HepG2 (cell line): Measurements from ENCODE around the gene KRI1. TPM values are rescaled to one million over a fixed set of nuclear protein-coding genes. Genes with fewer than 3 reads are reported as not detected.
A peak's percentile ranks its signal among the peaks of the same experiment; 100 is the strongest.

Source experiments
- EEA1 ChIP-seq: sonication (generic); formaldehyde crosslinking; IDR thresholded peaks from 2 replicates; pipeline ENCODE4 v1.5.1; 2020; ENCODE audit warnings: mild to moderate bottlenecking, missing genetic modification reagents, borderline replicate concordance
- HNRNPL ChIP-seq: fragments of 200-400 bp; formaldehyde crosslinking; IDR thresholded peaks from 2 replicates; pipeline ENCODE4 v1.6.1; 2017; ENCODE audit warnings: mild to moderate bottlenecking, low read depth, low read length
- HNRNPLL ChIP-seq: fragments of 200-400 bp; formaldehyde crosslinking; IDR thresholded peaks from 2 replicates; pipeline ENCODE4 v1.6.1; 2017; ENCODE audit warnings: mild to moderate bottlenecking, low read depth, low read length; ENCODE audit not compliant: poor library complexity, severe bottlenecking
- ZNF12 ChIP-seq: sonication (generic); formaldehyde crosslinking; IDR thresholded peaks from 2 replicates; pipeline ENCODE4 v1.5.0; 2020; ENCODE audit warnings: missing genetic modification reagents
- ZNF570 ChIP-seq: sonication (generic); formaldehyde crosslinking; IDR thresholded peaks from 2 replicates; pipeline ENCODE4 v1.4.0; 2020; ENCODE audit warnings: mild to moderate bottlenecking, missing genetic modification reagents, borderline replicate concordance
- polyA plus RNA-seq, 8 experiments: library from polyadenylated mRNA; depleted of rRNA in 3 of 8; stranded (reverse) in 7 of 8; unstranded in 1 of 8; fragments of >200 nt; fragmentation: Illumina TruSeq in 4 of 8; extraction: Trizol in 4 of 8; gene quantifications; 2 replicates each; pipeline versions ENCODE4 v1.2.1 to v1.2.3, GENCODE V29; 2011 to 2016; ENCODE audit warnings: low read depth in 4 of 8, missing spikeins in 1 of 8, mixed read lengths in 1 of 8; ENCODE audit not compliant: insufficient read depth in 1 of 8
- total RNA-seq, 5 experiments: library from RNA; depleted of rRNA; stranded (reverse); fragments of >200 nt; fragmentation: Illumina TruSeq; extraction: Trizol; gene quantifications; 2 replicates each; pipeline ENCODE4 v1.2.3, GENCODE V29; 2016; ENCODE audit warnings: low read depth in 1 of 5
- TF ChIP-seq, protein P1 (sequence below): sonication (generic); formaldehyde crosslinking; IDR thresholded peaks from 2 replicates; pipeline ENCODE4 v1.5.0; 2020; ENCODE audit warnings: mild to moderate bottlenecking, missing genetic modification reagents, borderline replicate concordance
- TF ChIP-seq, protein P2 (sequence below): sonication (generic); formaldehyde crosslinking; IDR thresholded peaks from 2 replicates; pipeline ENCODE4 v1.8.1; 2023; ENCODE audit warnings: mild to moderate bottlenecking, moderate library complexity, missing genetic modification reagents
- TF ChIP-seq, protein P3 (sequence below): sonication (generic); formaldehyde crosslinking; IDR thresholded peaks from 2 replicates; pipeline ENCODE4 v1.4.0; 2020; ENCODE audit warnings: missing genetic modification reagents, borderline replicate concordance
- TF ChIP-seq, protein P4 (sequence below), 2 experiments: sonication (generic) in 1 of 2; formaldehyde crosslinking in 1 of 2; IDR thresholded peaks; 2 replicates each; pipeline versions ENCODE4 v1.4.0 to v1.6.1; 2018 to 2020; ENCODE audit warnings: missing genetic modification reagents in 2 of 2, borderline replicate concordance in 1 of 2, low read depth in 1 of 2, mild to moderate bottlenecking in 1 of 2, missing biosample characterization in 1 of 2

KRI1 gene
- total and polyA plus RNA-seq, 2 of the 13 experiments (the other 11 are each of a cell fraction or from before 2014, with no cell fraction given) = 9.1 to 11.7 TPM

DNA sequence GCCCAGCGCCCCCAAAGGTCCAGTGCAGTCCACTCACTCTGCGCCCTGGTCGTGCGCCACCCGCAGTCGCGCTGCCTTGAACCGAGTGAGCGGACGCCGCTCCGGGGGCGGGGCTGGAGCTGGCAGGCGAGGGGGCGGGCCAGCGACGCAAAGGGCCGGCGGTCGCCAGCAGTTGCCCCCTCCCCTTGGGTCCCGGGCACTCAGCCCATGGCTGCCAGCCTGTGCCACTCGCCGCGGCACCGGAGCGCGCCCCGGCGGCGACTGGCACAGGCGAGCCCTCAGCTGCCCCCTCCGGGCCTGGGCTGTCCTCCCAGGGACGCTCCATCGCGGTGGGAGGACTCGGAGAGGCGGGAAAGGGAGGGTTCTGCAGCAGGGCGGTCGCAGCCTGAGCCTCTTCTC lies 48.5 kb downstream of the KRI1 start, which contains the start of gene S1PR5 (continued):
- TF ChIP-seq, protein P1, sequence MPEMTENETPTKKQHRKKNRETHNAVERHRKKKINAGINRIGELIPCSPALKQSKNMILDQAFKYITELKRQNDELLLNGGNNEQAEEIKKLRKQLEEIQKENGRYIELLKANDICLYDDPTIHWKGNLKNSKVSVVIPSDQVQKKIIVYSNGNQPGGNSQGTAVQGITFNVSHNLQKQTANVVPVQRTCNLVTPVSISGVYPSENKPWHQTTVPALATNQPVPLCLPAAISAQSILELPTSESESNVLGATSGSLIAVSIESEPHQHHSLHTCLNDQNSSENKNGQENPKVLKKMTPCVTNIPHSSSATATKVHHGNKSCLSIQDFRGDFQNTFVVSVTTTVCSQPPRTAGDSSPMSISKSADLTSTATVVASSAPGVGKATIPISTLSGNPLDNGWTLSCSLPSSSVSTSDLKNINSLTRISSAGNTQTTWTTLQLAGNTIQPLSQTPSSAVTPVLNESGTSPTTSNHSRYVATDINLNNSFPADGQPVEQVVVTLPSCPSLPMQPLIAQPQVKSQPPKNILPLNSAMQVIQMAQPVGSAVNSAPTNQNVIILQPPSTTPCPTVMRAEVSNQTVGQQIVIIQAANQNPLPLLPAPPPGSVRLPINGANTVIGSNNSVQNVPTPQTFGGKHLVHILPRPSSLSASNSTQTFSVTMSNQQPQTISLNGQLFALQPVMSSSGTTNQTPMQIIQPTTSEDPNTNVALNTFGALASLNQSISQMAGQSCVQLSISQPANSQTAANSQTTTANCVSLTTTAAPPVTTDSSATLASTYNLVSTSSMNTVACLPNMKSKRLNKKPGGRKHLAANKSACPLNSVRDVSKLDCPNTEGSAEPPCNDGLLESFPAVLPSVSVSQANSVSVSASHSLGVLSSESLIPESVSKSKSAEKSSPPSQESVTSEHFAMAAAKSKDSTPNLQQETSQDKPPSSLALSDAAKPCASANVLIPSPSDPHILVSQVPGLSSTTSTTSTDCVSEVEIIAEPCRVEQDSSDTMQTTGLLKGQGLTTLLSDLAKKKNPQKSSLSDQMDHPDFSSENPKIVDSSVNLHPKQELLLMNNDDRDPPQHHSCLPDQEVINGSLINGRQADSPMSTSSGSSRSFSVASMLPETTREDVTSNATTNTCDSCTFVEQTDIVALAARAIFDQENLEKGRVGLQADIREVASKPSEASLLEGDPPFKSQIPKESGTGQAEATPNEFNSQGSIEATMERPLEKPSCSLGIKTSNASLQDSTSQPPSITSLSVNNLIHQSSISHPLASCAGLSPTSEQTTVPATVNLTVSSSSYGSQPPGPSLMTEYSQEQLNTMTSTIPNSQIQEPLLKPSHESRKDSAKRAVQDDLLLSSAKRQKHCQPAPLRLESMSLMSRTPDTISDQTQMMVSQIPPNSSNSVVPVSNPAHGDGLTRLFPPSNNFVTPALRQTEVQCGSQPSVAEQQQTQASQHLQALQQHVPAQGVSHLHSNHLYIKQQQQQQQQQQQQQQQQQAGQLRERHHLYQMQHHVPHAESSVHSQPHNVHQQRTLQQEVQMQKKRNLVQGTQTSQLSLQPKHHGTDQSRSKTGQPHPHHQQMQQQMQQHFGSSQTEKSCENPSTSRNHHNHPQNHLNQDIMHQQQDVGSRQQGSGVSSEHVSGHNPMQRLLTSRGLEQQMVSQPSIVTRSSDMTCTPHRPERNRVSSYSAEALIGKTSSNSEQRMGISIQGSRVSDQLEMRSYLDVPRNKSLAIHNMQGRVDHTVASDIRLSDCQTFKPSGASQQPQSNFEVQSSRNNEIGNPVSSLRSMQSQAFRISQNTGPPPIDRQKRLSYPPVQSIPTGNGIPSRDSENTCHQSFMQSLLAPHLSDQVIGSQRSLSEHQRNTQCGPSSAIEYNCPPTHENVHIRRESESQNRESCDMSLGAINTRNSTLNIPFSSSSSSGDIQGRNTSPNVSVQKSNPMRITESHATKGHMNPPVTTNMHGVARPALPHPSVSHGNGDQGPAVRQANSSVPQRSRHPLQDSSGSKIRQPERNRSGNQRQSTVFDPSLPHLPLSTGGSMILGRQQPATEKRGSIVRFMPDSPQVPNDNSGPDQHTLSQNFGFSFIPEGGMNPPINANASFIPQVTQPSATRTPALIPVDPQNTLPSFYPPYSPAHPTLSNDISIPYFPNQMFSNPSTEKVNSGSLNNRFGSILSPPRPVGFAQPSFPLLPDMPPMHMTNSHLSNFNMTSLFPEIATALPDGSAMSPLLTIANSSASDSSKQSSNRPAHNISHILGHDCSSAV (CRISPR knock-in tag) = no peak
- TF ChIP-seq, protein P2, sequence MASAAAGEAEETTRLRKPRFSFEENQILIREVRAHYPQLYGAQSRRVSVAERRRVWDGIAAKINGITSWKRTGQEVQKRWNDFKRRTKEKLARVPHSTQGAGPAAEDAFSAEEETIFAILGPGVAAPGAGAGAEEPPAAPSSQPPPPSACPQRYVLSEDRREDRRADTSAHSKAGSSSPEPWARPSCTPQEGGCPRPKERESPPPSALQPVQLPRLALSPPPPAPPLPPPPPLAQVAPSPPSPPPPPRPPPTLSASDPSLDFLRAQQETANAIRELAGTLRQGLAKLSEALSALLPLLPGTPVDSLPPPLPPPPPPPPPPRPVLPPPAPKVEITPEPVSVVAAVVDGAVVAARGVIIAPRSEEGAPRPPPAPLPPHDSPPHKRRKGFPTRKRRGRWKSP (CRISPR knock-in tag) = peak; percentile 48; the same call in 1 of the 2 replicates
- TF ChIP-seq HNRNPL (0 out of 2 replicates have a peak, but pooled peaks have one; percentile 50), ZNF570 (CRISPR knock-in tag) (no peak), HNRNPLL (peak; percentile 28), ZNF12 (CRISPR knock-in tag) (no peak), EEA1 (CRISPR knock-in tag) (no peak)
- TF ChIP-seq, protein P3, sequence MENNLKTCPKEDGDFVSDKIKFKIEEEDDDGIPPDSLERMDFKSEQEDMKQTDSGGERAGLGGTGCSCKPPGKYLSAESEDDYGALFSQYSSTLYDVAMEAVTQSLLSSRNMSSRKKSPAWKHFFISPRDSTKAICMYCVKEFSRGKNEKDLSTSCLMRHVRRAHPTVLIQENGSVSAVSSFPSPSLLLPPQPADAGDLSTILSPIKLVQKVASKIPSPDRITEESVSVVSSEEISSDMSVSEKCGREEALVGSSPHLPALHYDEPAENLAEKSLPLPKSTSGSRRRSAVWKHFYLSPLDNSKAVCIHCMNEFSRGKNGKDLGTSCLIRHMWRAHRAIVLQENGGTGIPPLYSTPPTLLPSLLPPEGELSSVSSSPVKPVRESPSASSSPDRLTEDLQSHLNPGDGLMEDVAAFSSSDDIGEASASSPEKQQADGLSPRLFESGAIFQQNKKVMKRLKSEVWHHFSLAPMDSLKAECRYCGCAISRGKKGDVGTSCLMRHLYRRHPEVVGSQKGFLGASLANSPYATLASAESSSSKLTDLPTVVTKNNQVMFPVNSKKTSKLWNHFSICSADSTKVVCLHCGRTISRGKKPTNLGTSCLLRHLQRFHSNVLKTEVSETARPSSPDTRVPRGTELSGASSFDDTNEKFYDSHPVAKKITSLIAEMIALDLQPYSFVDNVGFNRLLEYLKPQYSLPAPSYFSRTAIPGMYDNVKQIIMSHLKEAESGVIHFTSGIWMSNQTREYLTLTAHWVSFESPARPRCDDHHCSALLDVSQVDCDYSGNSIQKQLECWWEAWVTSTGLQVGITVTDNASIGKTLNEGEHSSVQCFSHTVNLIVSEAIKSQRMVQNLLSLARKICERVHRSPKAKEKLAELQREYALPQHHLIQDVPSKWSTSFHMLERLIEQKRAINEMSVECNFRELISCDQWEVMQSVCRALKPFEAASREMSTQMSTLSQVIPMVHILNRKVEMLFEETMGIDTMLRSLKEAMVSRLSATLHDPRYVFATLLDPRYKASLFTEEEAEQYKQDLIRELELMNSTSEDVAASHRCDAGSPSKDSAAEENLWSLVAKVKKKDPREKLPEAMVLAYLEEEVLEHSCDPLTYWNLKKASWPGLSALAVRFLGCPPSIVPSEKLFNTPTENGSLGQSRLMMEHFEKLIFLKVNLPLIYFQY (CRISPR knock-in tag) = no peak
- TF ChIP-seq, protein P4, sequence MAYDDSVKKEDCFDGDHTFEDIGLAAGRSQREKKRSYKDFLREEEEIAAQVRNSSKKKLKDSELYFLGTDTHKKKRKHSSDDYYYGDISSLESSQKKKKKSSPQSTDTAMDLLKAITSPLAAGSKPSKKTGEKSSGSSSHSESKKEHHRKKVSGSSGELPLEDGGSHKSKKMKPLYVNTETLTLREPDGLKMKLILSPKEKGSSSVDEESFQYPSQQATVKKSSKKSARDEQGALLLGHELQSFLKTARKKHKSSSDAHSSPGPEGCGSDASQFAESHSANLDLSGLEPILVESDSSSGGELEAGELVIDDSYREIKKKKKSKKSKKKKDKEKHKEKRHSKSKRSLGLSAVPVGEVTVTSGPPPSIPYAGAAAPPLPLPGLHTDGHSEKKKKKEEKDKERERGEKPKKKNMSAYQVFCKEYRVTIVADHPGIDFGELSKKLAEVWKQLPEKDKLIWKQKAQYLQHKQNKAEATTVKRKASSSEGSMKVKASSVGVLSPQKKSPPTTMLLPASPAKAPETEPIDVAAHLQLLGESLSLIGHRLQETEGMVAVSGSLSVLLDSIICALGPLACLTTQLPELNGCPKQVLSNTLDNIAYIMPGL (CRISPR knock-in tag; IDR thresholded peaks at IDR 0.05; ENCODE audit: borderline replicate concordance in 1 of 2, low read depth in 1 of 2) = 0 out of 4 replicates have a peak, but pooled peaks of 1 of the 2 experiments have one; percentile 21
